Measurements from ENCODE around the gene CLIC4.

The CLIC4 gene

GRCh38 chr1:24858277-24858676 lies 113.0 kb downstream of the CLIC4 start:
- no peak for DNase-seq (ENCODE audit: low read depth in 2 of 2)

- DNase-seq (ENCODE audit: low read depth in 2 of 2): no peak
Measured at GRCh38 chr1:24859063-24860010, 114.1 kb downstream of the CLIC4 start.

- DNase-seq (ENCODE audit: low read depth in 2 of 2): no peak
Measured at GRCh38 chr1:24860841-24861240, 115.6 kb downstream of the CLIC4 start.

- DNase-seq (ENCODE audit: low read depth in 2 of 2): no peak
Measured at GRCh38 chr1:24861821-24862727, 116.8 kb downstream of the CLIC4 start.

- no peak for DNase-seq (ENCODE audit: low read depth in 2 of 2)
Measured at GRCh38 chr1:24862775-24863483, 117.7 kb downstream of the CLIC4 start.

GRCh38 chr1:24864370-24864777 lies 119.1 kb downstream of the CLIC4 start:
- DNase-seq (ENCODE audit: low read depth in 2 of 2): no peak

- DNase-seq (ENCODE audit: low read depth in 2 of 2): no peak
Measured at GRCh38 chr1:24865168-24865567, 119.9 kb downstream of the CLIC4 start.

- DNase-seq (ENCODE audit: low read depth in 2 of 2): no peak
Measured at GRCh38 chr1:24865587-24865986, 120.3 kb downstream of the CLIC4 start.

- no peak for DNase-seq (ENCODE audit: low read depth in 2 of 2)
Measured at GRCh38 chr1:24866211-24867083, 121.2 kb downstream of the CLIC4 start.

- no peak for DNase-seq (ENCODE audit: low read depth in 2 of 2)
Measured at GRCh38 chr1:24867084-24867870, 122.0 kb downstream of the CLIC4 start.

- DNase-seq (ENCODE audit: low read depth in 2 of 2): no peak
Measured at GRCh38 chr1:24868016-24868875, 123.0 kb downstream of the CLIC4 start.

- no peak for DNase-seq (ENCODE audit: low read depth in 2 of 2)
Measured at GRCh38 chr1:24870551-24871195, 125.4 kb downstream of the CLIC4 start.

GRCh38 chr1:24871306-24871901 lies 126.2 kb downstream of the CLIC4 start:
- DNase-seq (ENCODE audit: low read depth in 2 of 2): no peak

- DNase-seq (ENCODE audit: low read depth in 2 of 2): no peak
Measured at GRCh38 chr1:24872061-24872850, 127.0 kb downstream of the CLIC4 start.

GRCh38 chr1:24873148-24873547 lies 127.9 kb downstream of the CLIC4 start:
- DNase-seq (ENCODE audit: low read depth in 2 of 2): no peak

GRCh38 chr1:24874056-24874455 lies 128.8 kb downstream of the CLIC4 start:
- DNase-seq (ENCODE audit: low read depth in 2 of 2): no peak

- DNase-seq (ENCODE audit: low read depth in 2 of 2): no peak
Measured at GRCh38 chr1:24874611-24875234, 129.5 kb downstream of the CLIC4 start.
